ENCODE measurements around the gene SIGLEC7. TPM values are rescaled to one million over a fixed set of nuclear protein-coding genes. Genes with fewer than 3 reads are reported as not detected.
A peak's percentile ranks its signal among the peaks of the same experiment; 100 is the strongest.

Gene SIGLEC7
- 1 to 10 TPM in 1 of 2 donors, under 1 TPM in 1; 0.35 to 1.0 TPM for total RNA-seq

DNA sequence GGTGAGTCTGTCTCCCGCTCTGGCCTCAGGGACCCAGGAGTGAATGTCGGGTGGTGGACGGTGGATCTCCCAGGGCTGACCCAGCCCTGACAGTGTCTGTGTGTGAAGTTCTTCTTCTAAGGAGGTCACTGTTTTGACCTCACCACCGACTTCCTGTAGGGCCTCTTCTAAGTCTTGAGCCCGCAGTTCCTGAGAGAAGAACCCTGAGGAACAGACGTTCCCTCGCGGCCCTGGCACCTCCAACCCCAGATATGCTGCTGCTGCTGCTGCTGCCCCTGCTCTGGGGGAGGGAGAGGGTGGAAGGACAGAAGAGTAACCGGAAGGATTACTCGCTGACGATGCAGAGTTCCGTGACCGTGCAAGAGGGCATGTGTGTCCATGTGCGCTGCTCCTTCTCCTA, at the start of gene SIGLEC7:
Gene SIGLEC7, plus strand, starts transcription at position 183 of the 400 bp plus-strand sequence. Its CDS starts 69 bp downstream, at position 252.
- H3K4me3 ChIP-seq = no peak within 1 kb of the TSS
- H3K27me3 ChIP-seq = no peaks in the 10 kb centered on the region
- no peaks in the 10 kb centered on the region for H3K9me3 ChIP-seq
- no peak within 1 kb of the TSS for H3K9ac ChIP-seq (ENCODE audit: low read depth in 2 of 2, low read length in 2 of 2)
- no peak for DNase-seq
- intact Hi-C loops (cut with DNase I) = no loop called here
- TF ChIP-seq, protein P1, sequence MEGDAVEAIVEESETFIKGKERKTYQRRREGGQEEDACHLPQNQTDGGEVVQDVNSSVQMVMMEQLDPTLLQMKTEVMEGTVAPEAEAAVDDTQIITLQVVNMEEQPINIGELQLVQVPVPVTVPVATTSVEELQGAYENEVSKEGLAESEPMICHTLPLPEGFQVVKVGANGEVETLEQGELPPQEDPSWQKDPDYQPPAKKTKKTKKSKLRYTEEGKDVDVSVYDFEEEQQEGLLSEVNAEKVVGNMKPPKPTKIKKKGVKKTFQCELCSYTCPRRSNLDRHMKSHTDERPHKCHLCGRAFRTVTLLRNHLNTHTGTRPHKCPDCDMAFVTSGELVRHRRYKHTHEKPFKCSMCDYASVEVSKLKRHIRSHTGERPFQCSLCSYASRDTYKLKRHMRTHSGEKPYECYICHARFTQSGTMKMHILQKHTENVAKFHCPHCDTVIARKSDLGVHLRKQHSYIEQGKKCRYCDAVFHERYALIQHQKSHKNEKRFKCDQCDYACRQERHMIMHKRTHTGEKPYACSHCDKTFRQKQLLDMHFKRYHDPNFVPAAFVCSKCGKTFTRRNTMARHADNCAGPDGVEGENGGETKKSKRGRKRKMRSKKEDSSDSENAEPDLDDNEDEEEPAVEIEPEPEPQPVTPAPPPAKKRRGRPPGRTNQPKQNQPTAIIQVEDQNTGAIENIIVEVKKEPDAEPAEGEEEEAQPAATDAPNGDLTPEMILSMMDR (IDR thresholded peaks at IDR 0.05) = no peak
- no peaks in the 10 kb centered on the region for H3K4me1 ChIP-seq
- H3K36me3 ChIP-seq = no peaks in the 10 kb centered on the region
- H3K27ac ChIP-seq = no peak within 1 kb of the TSS

DNA sequence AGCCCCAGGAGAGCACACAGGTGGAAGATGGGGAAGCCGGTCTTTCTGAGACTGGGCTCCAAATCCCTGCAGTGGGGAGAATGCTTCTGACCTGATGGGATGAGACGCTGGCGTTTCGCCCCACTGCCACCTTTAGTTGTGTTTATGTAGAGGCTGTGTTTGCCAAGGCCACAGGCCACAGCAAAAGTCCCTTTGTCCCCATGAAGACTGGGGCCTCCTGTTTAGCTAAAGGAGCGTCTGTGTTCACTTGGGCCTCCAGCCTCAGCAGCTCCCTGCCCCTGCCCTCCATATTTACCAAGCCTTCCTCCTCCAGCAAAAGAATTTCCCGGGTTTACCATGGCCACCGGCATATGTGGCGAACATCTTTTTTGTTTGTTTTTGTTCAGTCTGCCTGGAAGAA, 49.0 kb upstream of the SIGLEC7 start:
- Histone ChIP-seq H3K27me3 (no peaks in the 10 kb centered on the region), H3K9ac (ENCODE audit: low read depth in 2 of 2, low read length in 2 of 2) (no peak overlapping the region), H3K4me1 (no peaks in the 10 kb centered on the region), H3K9me3 (no peaks in the 10 kb centered on the region), H3K27ac (no peak overlapping the region), H3K36me3 (no peaks in the 10 kb centered on the region), H3K4me3 (no peak overlapping the region)
- intact Hi-C loops (cut with DNase I) = loop anchor here (5.0 kb wide), 1 partner anchor 71 kb away; no protein-coding TSS in a partner anchor
- TF ChIP-seq, protein P1 (IDR thresholded peaks at IDR 0.05) = no peak
- no peak for DNase-seq

DNA sequence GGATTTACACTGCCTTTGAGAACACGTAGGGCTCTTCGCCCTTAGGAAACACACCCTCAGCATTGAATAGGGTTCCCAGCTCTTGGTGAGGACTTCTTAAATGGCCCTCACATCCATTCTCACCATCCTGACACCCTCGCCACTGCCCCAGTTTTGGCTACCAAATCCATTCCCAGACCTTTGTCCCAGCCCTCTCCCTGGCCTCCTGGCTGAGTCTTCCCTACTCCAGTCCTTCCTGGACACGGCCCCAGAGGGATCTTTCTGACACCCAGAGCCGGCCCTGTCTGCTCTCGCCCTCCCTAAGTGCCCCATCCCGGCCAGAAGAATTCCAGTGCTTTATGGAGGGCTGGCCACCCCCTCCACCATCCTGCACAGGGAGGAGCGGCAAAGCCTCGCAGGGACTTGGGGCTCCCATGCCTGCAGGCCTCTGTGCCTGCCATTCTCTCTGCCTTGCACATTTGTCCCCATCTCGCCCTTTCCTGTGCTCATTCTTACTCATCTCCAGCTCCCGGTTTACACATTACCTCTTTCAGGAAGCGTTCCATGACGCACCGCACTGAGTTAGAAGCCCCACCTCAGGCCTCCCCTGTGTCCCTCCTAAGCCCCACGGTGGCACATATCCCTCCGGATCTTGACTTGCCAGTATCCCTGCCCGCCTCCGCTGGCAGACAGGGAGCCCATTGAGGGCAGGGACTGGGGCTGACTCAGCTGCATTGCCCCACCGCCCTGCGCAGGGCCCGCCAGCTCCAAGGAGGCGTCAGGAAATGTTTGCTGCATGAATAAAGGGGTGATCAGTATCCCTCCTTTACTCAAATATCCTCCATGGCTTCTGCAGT, 48.4 kb upstream of the SIGLEC7 start:
- Histone ChIP-seq H3K36me3 (no peaks in the 10 kb centered on the region), H3K9ac (ENCODE audit: low read depth in 2 of 2, low read length in 2 of 2) (no peak overlapping the region), H3K27ac (no peak overlapping the region), H3K9me3 (no peaks in the 10 kb centered on the region), H3K4me1 (no peaks in the 10 kb centered on the region), H3K27me3 (no peaks in the 10 kb centered on the region), H3K4me3 (no peak overlapping the region)
- intact Hi-C loops (cut with DNase I) = loop anchor here (5.0 kb wide), 1 partner anchor 71 kb away; no protein-coding TSS in a partner anchor
- TF ChIP-seq, protein P1 (IDR thresholded peaks at IDR 0.05) = no peak
- DNase-seq = no peak

DNA sequence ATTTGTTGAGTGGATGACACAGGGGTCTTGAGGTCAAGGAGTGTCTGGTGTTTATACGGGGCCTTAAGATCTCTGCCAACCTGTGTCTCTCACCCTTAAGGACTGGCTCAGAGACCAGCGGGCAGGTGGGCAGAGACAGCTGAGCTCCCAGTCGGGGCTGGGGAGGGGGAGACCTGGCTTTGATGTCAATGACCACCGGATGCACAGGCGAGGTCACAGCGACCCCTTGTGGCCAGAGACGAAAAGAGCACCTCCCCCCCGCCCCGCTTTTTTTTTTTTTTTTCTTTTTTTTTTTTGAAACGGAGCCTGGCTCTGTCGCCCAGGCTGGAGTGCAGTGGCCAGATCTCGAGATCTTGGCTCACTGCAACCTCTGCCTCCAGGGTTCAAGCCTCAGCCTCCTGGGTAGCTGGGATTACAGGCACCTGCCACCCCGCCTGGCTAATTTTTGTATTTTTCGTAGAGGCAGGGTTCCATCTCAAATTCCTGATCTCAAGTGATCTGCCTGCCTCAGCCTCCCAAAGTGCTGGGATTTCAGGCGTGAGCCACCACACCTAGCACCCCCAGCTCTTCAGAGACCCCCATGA, 47.3 kb upstream of the SIGLEC7 start:
- Histone ChIP-seq H3K9me3 (no peaks in the 10 kb centered on the region), H3K4me3 (no peak overlapping the region), H3K4me1 (no peaks in the 10 kb centered on the region), H3K9ac (ENCODE audit: low read depth in 2 of 2, low read length in 2 of 2) (no peak overlapping the region), H3K27ac (no peak overlapping the region), H3K36me3 (no peaks in the 10 kb centered on the region), H3K27me3 (no peaks in the 10 kb centered on the region)
- intact Hi-C loops (cut with DNase I) = loop anchor here (5.0 kb wide), 2 partner anchors 72 to 162 kb away; no protein-coding TSS in a partner anchor
- DNase-seq = no peak
- TF ChIP-seq, protein P1 (IDR thresholded peaks at IDR 0.05) = peak; percentile 48

DNA sequence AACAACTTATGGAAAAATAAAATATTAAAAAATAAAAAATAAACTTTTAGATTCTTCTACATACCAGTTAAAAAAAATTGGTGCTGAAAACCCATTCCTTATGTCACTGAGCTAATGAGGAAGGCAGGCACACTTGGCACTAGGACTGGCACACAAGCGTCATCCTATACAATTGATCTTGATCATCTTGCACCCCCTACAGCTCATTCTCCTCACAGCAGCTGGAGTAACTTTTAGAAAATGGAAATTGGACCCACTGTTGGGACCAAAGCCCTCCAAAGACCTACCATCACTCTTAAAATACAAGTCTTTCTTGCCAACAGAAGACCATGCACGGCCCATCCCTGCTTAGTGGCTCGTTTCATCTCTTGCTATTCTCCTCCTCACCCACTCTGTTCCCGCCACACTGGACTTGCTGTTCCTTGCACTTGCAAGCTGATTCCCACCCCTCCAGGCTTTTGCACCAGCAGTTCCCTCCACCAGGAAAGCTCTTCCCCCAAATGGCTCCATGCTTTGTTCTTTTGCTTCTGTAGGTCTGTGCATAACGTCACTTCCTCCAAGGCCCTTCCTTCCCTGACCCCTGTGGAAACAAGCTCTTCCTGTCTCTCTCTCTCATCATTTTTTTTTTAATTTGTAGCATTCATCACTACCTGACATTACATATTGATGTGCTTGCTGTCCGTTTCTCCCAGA, 45.5 kb upstream of the SIGLEC7 start:
- Histone ChIP-seq H3K36me3 (no peaks in the 10 kb centered on the region), H3K27ac (no peak overlapping the region), H3K9me3 (no peaks in the 10 kb centered on the region), H3K4me3 (no peak overlapping the region), H3K9ac (ENCODE audit: low read depth in 2 of 2, low read length in 2 of 2) (no peak overlapping the region), H3K4me1 (no peaks in the 10 kb centered on the region), H3K27me3 (no peaks in the 10 kb centered on the region)
- intact Hi-C loops (cut with DNase I) = loop anchor here (5.0 kb wide), 1 partner anchor 164 kb away; no protein-coding TSS in a partner anchor
- TF ChIP-seq, protein P1 (IDR thresholded peaks at IDR 0.05) = no peak
- DNase-seq = no peak
